Smooth muscle cell of the coronary artery (primary cell): ENCODE data around the gene CCZ1B. TPM values are rescaled to one million over a fixed set of nuclear protein-coding genes. Genes with fewer than 3 reads are reported as not detected.

Experiments
- total RNA-seq: library from RNA; depleted of rRNA; stranded (reverse); fragments of >200 nt; gene quantifications from 2 replicates; pipeline ENCODE4 v1.2.3, GENCODE V29; 2014; ENCODE audit warnings: low replicate concordance

CCZ1B gene
- total RNA-seq, result 50.5 and 52.8 TPM in 2 replicates

DNA sequence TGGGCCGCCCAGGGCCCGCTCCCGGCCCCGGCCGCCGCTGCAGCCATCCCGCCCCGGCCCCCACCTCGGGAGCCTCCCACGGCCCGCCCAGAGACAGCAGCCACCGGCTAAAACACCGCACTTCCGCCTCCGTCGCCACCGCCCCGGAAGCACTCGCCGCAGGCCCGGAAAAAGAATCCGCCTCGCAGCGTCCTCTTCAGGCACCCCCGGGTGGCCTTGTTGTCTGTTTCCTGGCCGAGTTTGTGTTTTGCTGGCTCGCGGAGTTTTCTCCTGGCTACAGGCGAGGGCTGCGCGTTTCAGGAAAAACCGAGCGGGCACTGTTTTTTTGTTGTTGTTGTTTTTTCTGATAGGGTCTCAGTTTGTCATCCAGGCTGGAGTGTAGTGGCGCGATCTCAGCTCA, at the start of gene CCZ1B:
CCZ1B (minus strand) TSS at position 125 of the 400 bp plus-strand sequence; CDS start at position 47, 78 bp downstream.

DNA sequence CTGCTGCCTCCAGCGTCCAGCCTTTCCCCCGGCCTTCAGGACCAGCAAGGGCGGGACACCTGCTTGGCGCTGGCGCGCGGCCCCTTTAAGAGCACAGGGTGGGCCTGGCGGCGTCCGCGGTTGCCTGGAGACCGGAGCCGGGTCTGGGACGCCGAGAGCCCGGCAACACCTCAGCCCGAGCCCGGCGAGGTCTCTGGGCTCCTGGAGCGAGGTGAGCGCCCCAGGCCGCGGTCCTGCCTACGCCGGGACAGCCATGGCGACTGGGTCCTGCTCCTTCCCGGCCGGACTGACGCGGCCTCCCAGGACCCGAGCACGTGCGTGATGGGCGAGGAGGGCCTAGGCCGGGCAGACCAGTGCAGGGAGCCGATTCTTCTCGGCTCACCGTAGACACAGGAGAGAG, 72.1 kb downstream of the CCZ1B start, which contains the start of gene RSPH10B2:
RSPH10B2 (plus strand) TSS at position 140 of the 400 bp plus-strand sequence. CDS start 3,575 bp downstream, outside the sequence.

Other genes with a start within 250 kb of the CCZ1B start
- 51.8 and 60.1 TPM in 2 replicates for gene ZDHHC4, start 248.8 kb downstream of the CCZ1B start, total RNA-seq
- 5.6 and 5.9 TPM in 2 replicates for gene INTS15, start 236.3 kb downstream of the CCZ1B start, total RNA-seq
- gene ZNF853, start 210.7 kb downstream of the CCZ1B start, total RNA-seq, result 0.59 and 5.5 TPM in 2 replicates
- gene ZNF316, start 189.0 kb downstream of the CCZ1B start, total RNA-seq, result 10.0 and 15.2 TPM in 2 replicates
- gene ZNF12, start 119.3 kb downstream of the CCZ1B start, total RNA-seq, result 9.7 and 14.7 TPM in 2 replicates
- 0.30 TPM in 1 of 2 replicates, not detected in the other for gene RSPH10B2, start 72.2 kb downstream of the CCZ1B start, total RNA-seq